HG02870 (cell line): Measurements from ENCODE around the gene NAT16.

Experiments
- ATAC-seq: cut with Tn5 transposase; IDR thresholded peaks from one replicate; pipeline ENCODE4 v1.9.1; 2021; ENCODE audit warnings: mild to moderate bottlenecking, moderate library complexity; ENCODE audit not compliant: unreplicated experiment

The NAT16 gene

GRCh38 chr7:101172005-101172853, 7.9 kb downstream of the NAT16 start:
- ATAC-seq = no peak

GRCh38 chr7:101171442-101171837, 8.7 kb downstream of the NAT16 start:
- no peak for ATAC-seq

- ATAC-seq = no peak
Observed at GRCh38 chr7:101170617-101171441, 9.3 kb downstream of the NAT16 start.

GRCh38 chr7:101169838-101170551, 10.1 kb downstream of the NAT16 start:
- no peak for ATAC-seq

GRCh38 chr7:101169110-101169837, 10.8 kb downstream of the NAT16 start:
- no peak for ATAC-seq

GRCh38 chr7:101168412-101169049, 11.6 kb downstream of the NAT16 start:
- no peak for ATAC-seq

- no peak for ATAC-seq
Observed at GRCh38 chr7:101167645-101168411, 12.3 kb downstream of the NAT16 start.

- ATAC-seq = no peak
Observed at GRCh38 chr7:101166909-101167644, 13.0 kb downstream of the NAT16 start.

- ATAC-seq = no peak
Observed at GRCh38 chr7:101166648-101166908, 13.5 kb downstream of the NAT16 start.

- no peak for ATAC-seq
Observed at GRCh38 chr7:101165958-101166647, 14.0 kb downstream of the NAT16 start.

- ATAC-seq = no peak
Observed at GRCh38 chr7:101165075-101165957, 14.8 kb downstream of the NAT16 start, which contains the start of gene VGF. TSS of gene VGF (minus strand) at chr7:101165569. CDS start at chr7:101164843, 726 bp downstream.

- no peak for ATAC-seq
Observed at GRCh38 chr7:101164071-101164840, 15.8 kb downstream of the NAT16 start.

- no peak for ATAC-seq
Observed at GRCh38 chr7:101163279-101164070, 16.6 kb downstream of the NAT16 start.

GRCh38 chr7:101162551-101163278, 17.4 kb downstream of the NAT16 start:
- no peak for ATAC-seq
